ENCODE measurements around the gene DOC2B. TPM values are rescaled to one million over a fixed set of nuclear protein-coding genes. Genes with fewer than 3 reads are reported as not detected.
"Not testable (repeated sequence)": the region's sequence is repeated elsewhere in the genome, so short reads cannot be mapped to it uniquely, and the experiment has no call there.

DOC2B gene
- total RNA-seq, 1 donor from 2014 or later: 32.5 TPM

GRCh38 chr17:210402-210801 is 29.0 kb upstream of the DOC2B start:
- no peak for ATAC-seq

- ATAC-seq: peak; percentile 29
Measured at GRCh38 chr17:208429-208828, 27.0 kb upstream of the DOC2B start.

- ATAC-seq: no peak
Measured at GRCh38 chr17:207775-208174, 26.3 kb upstream of the DOC2B start.

- no peak for ATAC-seq
Measured at GRCh38 chr17:206941-207560, 25.6 kb upstream of the DOC2B start.

- ATAC-seq: not testable (repeated sequence)
Measured at GRCh38 chr17:206484-206883, 25.0 kb upstream of the DOC2B start.

GRCh38 chr17:205817-206216 is 24.4 kb upstream of the DOC2B start:
- ATAC-seq: no peak

- no peak for ATAC-seq
Measured at GRCh38 chr17:205148-205669, 23.8 kb upstream of the DOC2B start.

GRCh38 chr17:204427-205147 is 23.1 kb upstream of the DOC2B start:
- no peak for ATAC-seq

- no peak for ATAC-seq
Measured at GRCh38 chr17:202501-202951, 21.1 kb upstream of the DOC2B start.

GRCh38 chr17:201736-202135 is 20.3 kb upstream of the DOC2B start:
- not testable (repeated sequence) for ATAC-seq

GRCh38 chr17:201257-201656 is 19.8 kb upstream of the DOC2B start:
- ATAC-seq: not testable (repeated sequence)

GRCh38 chr17:200586-200985 is 19.1 kb upstream of the DOC2B start:
- ATAC-seq: no peak

- ATAC-seq: peak; percentile 36
Measured at GRCh38 chr17:199806-200545, 18.5 kb upstream of the DOC2B start.

GRCh38 chr17:199191-199604 is 17.7 kb upstream of the DOC2B start:
- ATAC-seq: no peak

GRCh38 chr17:198225-198624 is 16.8 kb upstream of the DOC2B start:
- ATAC-seq: not testable (repeated sequence)

GRCh38 chr17:197352-197751 is 15.9 kb upstream of the DOC2B start:
- no peak for ATAC-seq

GRCh38 chr17:194828-195602 is 13.6 kb upstream of the DOC2B start:
- no peak for ATAC-seq

GRCh38 chr17:193841-194806 is 12.7 kb upstream of the DOC2B start:
- peak; percentile 10 for ATAC-seq

- peak; percentile 17 for ATAC-seq
Measured at GRCh38 chr17:193426-193810, 12.0 kb upstream of the DOC2B start.

GRCh38 chr17:192666-193425 is 11.4 kb upstream of the DOC2B start:
- ATAC-seq: peak; percentile 32
